ENCODE data around the gene USP47. TPM values are rescaled to one million over a fixed set of nuclear protein-coding genes. Genes with fewer than 3 reads are reported as not detected.
"Not testable (repeated sequence)": the region's sequence is repeated elsewhere in the genome, so short reads cannot be mapped to it uniquely, and the experiment has no call there.

USP47 gene
- total and polyA plus RNA-seq, 8 donors: 16.2 to 32.3 (median 21.3) TPM

DNA sequence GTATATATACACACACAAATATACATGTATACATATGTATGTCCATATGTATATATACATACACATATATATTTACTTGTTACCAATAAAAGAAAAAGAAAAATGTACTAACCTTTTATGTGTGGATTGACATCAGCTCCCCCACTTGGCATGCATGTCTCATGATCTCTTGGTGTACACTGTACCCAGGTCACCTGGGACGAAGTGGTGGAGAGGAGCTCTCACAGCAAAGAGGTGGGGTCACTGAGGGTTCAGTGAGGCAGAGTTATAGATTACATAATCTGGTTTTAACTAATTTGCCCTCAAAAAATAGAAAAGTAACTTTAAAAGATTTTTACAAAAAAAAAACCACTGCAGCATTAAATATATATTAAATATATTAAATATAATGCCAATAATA, 15.5 kb upstream of the USP47 start:
- H3K27ac ChIP-seq: no peak overlapping the region
- no peak for ATAC-seq
- TF ChIP-seq, protein P1, sequence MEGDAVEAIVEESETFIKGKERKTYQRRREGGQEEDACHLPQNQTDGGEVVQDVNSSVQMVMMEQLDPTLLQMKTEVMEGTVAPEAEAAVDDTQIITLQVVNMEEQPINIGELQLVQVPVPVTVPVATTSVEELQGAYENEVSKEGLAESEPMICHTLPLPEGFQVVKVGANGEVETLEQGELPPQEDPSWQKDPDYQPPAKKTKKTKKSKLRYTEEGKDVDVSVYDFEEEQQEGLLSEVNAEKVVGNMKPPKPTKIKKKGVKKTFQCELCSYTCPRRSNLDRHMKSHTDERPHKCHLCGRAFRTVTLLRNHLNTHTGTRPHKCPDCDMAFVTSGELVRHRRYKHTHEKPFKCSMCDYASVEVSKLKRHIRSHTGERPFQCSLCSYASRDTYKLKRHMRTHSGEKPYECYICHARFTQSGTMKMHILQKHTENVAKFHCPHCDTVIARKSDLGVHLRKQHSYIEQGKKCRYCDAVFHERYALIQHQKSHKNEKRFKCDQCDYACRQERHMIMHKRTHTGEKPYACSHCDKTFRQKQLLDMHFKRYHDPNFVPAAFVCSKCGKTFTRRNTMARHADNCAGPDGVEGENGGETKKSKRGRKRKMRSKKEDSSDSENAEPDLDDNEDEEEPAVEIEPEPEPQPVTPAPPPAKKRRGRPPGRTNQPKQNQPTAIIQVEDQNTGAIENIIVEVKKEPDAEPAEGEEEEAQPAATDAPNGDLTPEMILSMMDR (IDR thresholded peaks at IDR 0.05): no peak
- no peak for FAIRE-seq
- peaks cover 0 to under 1% (median 0%) of the 10 kb centered on the region in 3 donors for H3K4me1 ChIP-seq
- 92 to 98% methylated on average over 1 of the region's 1 CpG for WGBS, 2 donors
- no peaks in the 10 kb centered on the region for H3K9me3 ChIP-seq
- H3K36me3 ChIP-seq: no peaks in the 10 kb centered on the region
- intact Hi-C loops (cut with DNase I): no loop called here
- no peak overlapping the region for H3K4me3 ChIP-seq
- no peak for DNase-seq
- no peaks in the 10 kb centered on the region for H3K27me3 ChIP-seq

- H3K27ac ChIP-seq: no peak overlapping the region
- TF ChIP-seq, protein P1 (IDR thresholded peaks at IDR 0.05): no peak
- no peaks in the 10 kb centered on the region for H3K36me3 ChIP-seq
- no peak overlapping the region for H3K4me3 ChIP-seq
- WGBS, 2 donors: 73 to 76% methylated on average over 7 of the region's 7 CpGs
- no peak for ATAC-seq
- H3K4me1 ChIP-seq: no peaks in the 10 kb centered on the region
- H3K9me3 ChIP-seq: no peaks in the 10 kb centered on the region
- no peak for DNase-seq
- no peaks in the 10 kb centered on the region for H3K27me3 ChIP-seq
- intact Hi-C loops (cut with DNase I): no loop called here
- no peak for FAIRE-seq
These were observed 14.5 kb upstream of the USP47 start for GRCh38 chr11:11827272-11827671.

- ATAC-seq; H3K27me3 ChIP-seq; H3K9me3 ChIP-seq; DNase-seq; FAIRE-seq; H3K4me1 ChIP-seq; H3K27ac ChIP-seq; H3K36me3 ChIP-seq; H3K4me3 ChIP-seq; intact Hi-C loops (cut with DNase I): not testable (repeated sequence)
- 81 to 82% methylated on average over 7 of the region's 7 CpGs for whole genome bisulfite sequencing, 2 donors
These were observed 10.4 kb upstream of the USP47 start for GRCh38 chr11:11831406-11831805.

- Histone ChIP-seq H3K4me3 (no peak overlapping the region), H3K27me3 (no peaks in the 10 kb centered on the region), H3K4me1 (peaks cover 0 to 7% (median 0%) of the 10 kb centered on the region in 3 donors), H3K27ac (no peak overlapping the region), H3K36me3 (no peaks in the 10 kb centered on the region), H3K9me3 (no peaks in the 10 kb centered on the region)
- intact Hi-C loops (cut with DNase I): no loop called here
- WGBS, 2 donors: 88 to 91% methylated on average over 2 of the region's 2 CpGs
- TF ChIP-seq, protein P1 (IDR thresholded peaks at IDR 0.05): no peak
- FAIRE-seq (no peak), ATAC-seq (no peak), DNase-seq (no peak)
These were observed 5.0 kb upstream of the USP47 start for GRCh38 chr11:11836676-11837231.

DNA sequence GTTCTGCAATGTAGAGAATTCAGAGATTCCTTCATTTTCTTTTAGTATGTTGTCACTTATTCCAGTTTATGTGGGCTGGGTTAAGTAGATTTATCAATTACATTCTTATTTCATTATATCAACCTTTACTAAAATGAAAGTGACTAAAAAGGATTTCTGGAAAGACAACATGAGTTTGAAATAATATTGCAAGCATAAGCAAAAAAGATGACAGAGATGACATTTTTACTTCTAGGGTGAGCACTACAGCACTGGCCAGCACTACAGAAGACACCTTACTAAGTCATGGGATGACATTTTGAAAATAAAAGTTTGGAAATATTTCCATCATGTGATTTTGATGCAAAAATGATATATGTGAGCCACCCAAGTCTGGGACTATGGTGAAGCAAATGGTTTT, 2.1 kb upstream of the USP47 start:
- Histone ChIP-seq H3K9me3 (no peaks in the 10 kb centered on the region), H3K4me1 (peaks cover 9 to 21% (median 10%) of the 10 kb centered on the region in 3 donors), H3K36me3 (no peaks in the 10 kb centered on the region), H3K27me3 (no peaks in the 10 kb centered on the region), H3K27ac (no peak overlapping the region), H3K4me3 (no peak overlapping the region)
- ATAC-seq (no peak), DNase-seq (no peak), FAIRE-seq (no peak)
- TF ChIP-seq, protein P1 (IDR thresholded peaks at IDR 0.05): no peak
- intact Hi-C loops (cut with DNase I): no loop called here
